ENCODE results near the gene TSPEAR. TPM values are rescaled to one million over a fixed set of nuclear protein-coding genes. Genes with fewer than 3 reads are reported as not detected.
"Not testable (repeated sequence)": the region's sequence is repeated elsewhere in the genome, so short reads cannot be mapped to it uniquely, and the experiment has no call there.

TSPEAR gene
- total RNA-seq, 2 experiments from 2014 or later, result not detected

DNA sequence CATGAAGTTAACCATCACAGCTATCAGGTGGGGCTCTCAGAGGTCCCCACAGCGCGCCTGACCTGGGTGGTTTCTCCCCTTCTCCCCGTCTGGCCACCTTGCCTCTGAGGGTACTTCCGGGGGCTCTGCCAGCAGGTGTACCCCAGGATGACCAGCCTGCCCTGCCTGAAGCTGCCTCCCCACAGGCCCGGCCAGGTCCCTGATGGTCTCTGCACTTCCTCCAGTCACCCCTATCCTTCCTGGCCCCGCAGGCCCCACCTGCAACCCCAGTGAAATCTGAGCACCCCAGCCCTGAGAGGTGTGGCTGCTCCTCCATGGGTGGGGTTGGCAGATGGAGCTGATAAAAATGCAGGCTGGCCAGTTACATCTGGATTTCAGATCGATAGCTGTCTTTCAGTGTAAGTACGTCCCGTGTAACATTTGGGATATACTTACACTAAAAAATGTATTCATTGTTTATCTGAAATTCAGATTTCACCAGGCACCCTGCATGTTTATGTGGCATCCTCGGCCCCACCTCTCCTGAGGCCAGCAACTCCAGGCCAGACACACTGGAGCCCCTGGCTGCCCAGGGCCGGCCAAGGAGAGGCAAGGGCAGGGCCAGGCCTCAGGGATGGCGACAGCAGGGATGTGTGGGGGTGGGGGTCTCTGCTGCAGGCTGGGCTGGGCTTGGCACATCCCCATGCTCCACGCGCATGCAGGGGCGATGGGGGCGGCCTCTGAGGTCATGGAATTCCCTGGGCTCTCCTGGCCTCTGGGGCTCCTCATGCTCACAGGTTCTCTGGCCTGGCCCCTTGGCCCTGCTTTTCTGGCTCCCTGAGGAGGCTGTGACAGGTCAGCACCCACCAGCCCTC, 230.9 kb downstream of the TSPEAR start:
- no peaks in the 10 kb centered on the region for H3K36me3 Mint-ChIP-seq (ENCODE audit: low read depth)
- no peaks in the 10 kb centered on the region for H3K9me3 Mint-ChIP-seq
- H3K27ac Mint-ChIP-seq, result no peak overlapping the region
- ChIA-PET POLR2A (no interaction called here), CTCF (interaction anchor here (1.2 kb wide), 1 partner anchor 10 kb away, joined by 3 read pairs; no protein-coding TSS in a partner anchor)
- no peak overlapping the region for H3K4me3 Mint-ChIP-seq
- DNase-seq (no peak), ATAC-seq (ENCODE audit: poor library complexity) (no peak)
- Histone ChIP-seq H3K27ac (ENCODE audit: low read depth in 1 of 2, low read length in 2 of 2) (no peak overlapping the region), H3K4me1 (ENCODE audit: insufficient read depth, low read length) (peaks cover 4% of the 10 kb centered on the region), H3K36me3 (ENCODE audit: insufficient read depth, low read length) (no peaks in the 10 kb centered on the region), H3K9me3 (ENCODE audit: control insufficient read depth in 1 of 2, insufficient read depth in 1 of 2, low read length in 2 of 2) (no peaks in the 10 kb centered on the region), H3K27me3 (ENCODE audit: control insufficient read depth in 1 of 2, insufficient read depth in 2 of 2, low read length in 2 of 2) (no peaks in the 10 kb centered on the region), H3K4me3 (ENCODE audit: low read length) (no peak overlapping the region)
- H3K4me1 Mint-ChIP-seq (ENCODE audit: low read depth), result peaks cover 5% of the 10 kb centered on the region
- H3K27me3 Mint-ChIP-seq, result no peaks in the 10 kb centered on the region
- intact Hi-C loops (cut with DNase I, micrococcal nuclease), result loop anchor here in 1 of 2 experiments (5.0 kb wide), 1 partner anchor 668 kb away; no protein-coding TSS in a partner anchor
- no peak for TF ChIP-seq CTCF (IDR thresholded peaks at IDR 0.05)

- intact Hi-C loops (cut with DNase I, micrococcal nuclease), result loop anchor here in 1 of 2 experiments (5.0 kb wide), 1 partner anchor 667 kb away; no protein-coding TSS in a partner anchor
- H3K4me3 ChIP-seq (ENCODE audit: low read length); POLR2A ChIA-PET; H3K27ac Mint-ChIP-seq; H3K27me3 Mint-ChIP-seq; H3K36me3 ChIP-seq (ENCODE audit: insufficient read depth, low read length); H3K4me1 Mint-ChIP-seq (ENCODE audit: low read depth); H3K4me3 Mint-ChIP-seq; H3K4me1 ChIP-seq (ENCODE audit: insufficient read depth, low read length); ATAC-seq (ENCODE audit: poor library complexity); H3K36me3 Mint-ChIP-seq (ENCODE audit: low read depth); H3K9me3 Mint-ChIP-seq; CTCF ChIA-PET; H3K27ac ChIP-seq (ENCODE audit: low read depth in 1 of 2, low read length in 2 of 2); H3K27me3 ChIP-seq (ENCODE audit: control insufficient read depth in 1 of 2, insufficient read depth in 2 of 2, low read length in 2 of 2); H3K9me3 ChIP-seq (ENCODE audit: control insufficient read depth in 1 of 2, insufficient read depth in 1 of 2, low read length in 2 of 2): not testable (repeated sequence)
- peak in 12 of 14 experiments; percentile 17 to 58 (median 37) for DNase-seq
- peak; percentile 76 for TF ChIP-seq CTCF (IDR thresholded peaks at IDR 0.05)
Measured at GRCh38 chr21:44479556-44480199, 231.7 kb downstream of the TSPEAR start.

GRCh38 chr21:44478801-44479167, 232.6 kb downstream of the TSPEAR start:
- Histone ChIP-seq H3K4me1 (ENCODE audit: insufficient read depth, low read length) (peaks cover 3% of the 10 kb centered on the region), H3K9me3 (ENCODE audit: control insufficient read depth in 1 of 2, insufficient read depth in 1 of 2, low read length in 2 of 2) (no peaks in the 10 kb centered on the region), H3K36me3 (ENCODE audit: insufficient read depth, low read length) (no peaks in the 10 kb centered on the region), H3K27ac (ENCODE audit: low read depth in 1 of 2, low read length in 2 of 2) (no peak overlapping the region), H3K4me3 (ENCODE audit: low read length) (no peak overlapping the region), H3K27me3 (ENCODE audit: control insufficient read depth in 1 of 2, insufficient read depth in 2 of 2, low read length in 2 of 2) (no peaks in the 10 kb centered on the region)
- no peaks in the 10 kb centered on the region for H3K4me1 Mint-ChIP-seq (ENCODE audit: low read depth)
- TF ChIP-seq CTCF (IDR thresholded peaks at IDR 0.05), result no peak
- H3K27me3 Mint-ChIP-seq, result no peaks in the 10 kb centered on the region
- no peak overlapping the region for H3K27ac Mint-ChIP-seq
- H3K36me3 Mint-ChIP-seq (ENCODE audit: low read depth), result no peaks in the 10 kb centered on the region
- CTCF ChIA-PET, result no interaction called here
- ATAC-seq (ENCODE audit: poor library complexity), result no peak
- no peak overlapping the region for H3K4me3 Mint-ChIP-seq
- intact Hi-C loops (cut with DNase I, micrococcal nuclease), result no loop called here
- no peaks in the 10 kb centered on the region for H3K9me3 Mint-ChIP-seq
- DNase-seq, result no peak
- POLR2A ChIA-PET, result no interaction called here
